GM12878 (cell line): ENCODE data around the gene CA7. TPM values are rescaled to one million over a fixed set of nuclear protein-coding genes. Genes with fewer than 3 reads are reported as not detected.

Experiments used
- BACH1 ChIP-seq: fragments of 450-650 bp; IDR thresholded peaks from 2 replicates; pipeline ENCODE4 v1.6.1; 2017; ENCODE audit warnings: mild to moderate bottlenecking, borderline replicate concordance
- BHLHE40 ChIP-seq, 2 experiments: fragments of 450-650 bp in 1 of 2; IDR thresholded peaks; 2 replicates each; pipeline ENCODE4 v1.6.1; 2011 to 2017; ENCODE audit warnings: low read depth in 2 of 2, borderline replicate concordance in 1 of 2, improper control_type of control experiment in 1 of 2, low read length in 1 of 2, mild to moderate bottlenecking in 1 of 2
- CBX3 ChIP-seq: fragments of 200-600 bp; sonication (generic); IDR thresholded peaks from 2 replicates; pipeline ENCODE4 v1.6.1; 2016; ENCODE audit warnings: low read depth, borderline replicate concordance
- E2F4 ChIP-seq: IDR thresholded peaks from 2 replicates; pipeline ENCODE4 v1.6.1; 2012; ENCODE audit warnings: low read depth, low read length, improper control_type of control experiment
- EZH2 ChIP-seq: IDR thresholded peaks from 2 replicates; pipeline ENCODE4 v1.6.1; 2012; ENCODE audit warnings: low read depth, mild to moderate bottlenecking, control low read depth, inconsistent platforms, low read length, borderline replicate concordance; ENCODE audit not compliant: control insufficient read depth
- KLF5 ChIP-seq: fragments of 450-650 bp; IDR thresholded peaks from 2 replicates; pipeline ENCODE4 v1.6.1; 2014; ENCODE audit warnings: mild to moderate bottlenecking; ENCODE audit not compliant: partially characterized antibody
- MAX ChIP-seq: IDR thresholded peaks from 2 replicates; pipeline ENCODE4 v1.6.1; 2012; ENCODE audit warnings: low read depth, low read length, improper control_type of control experiment
- MEF2B ChIP-seq: fragments of 450-650 bp; IDR thresholded peaks from 2 replicates; pipeline ENCODE4 v1.6.1; 2018; ENCODE audit warnings: mild to moderate bottlenecking, moderate library complexity; ENCODE audit not compliant: partially characterized antibody, poor library complexity, severe bottlenecking
- MTA3 ChIP-seq: IDR thresholded peaks from 2 replicates; pipeline ENCODE4 v1.6.1; 2012; ENCODE audit warnings: low read length, inconsistent platforms, borderline replicate concordance
- PKNOX1 ChIP-seq: fragments of 450-650 bp; IDR thresholded peaks from 2 replicates; pipeline ENCODE4 v1.6.1; 2016; ENCODE audit warnings: mild to moderate bottlenecking
- POU2F2 ChIP-seq: IDR thresholded peaks from 3 replicates; pipeline ENCODE4 v1.6.1; 2011; ENCODE audit warnings: low read depth, mild to moderate bottlenecking, low read length, borderline replicate concordance
- PRDM15 ChIP-seq: fragments of 450-650 bp; formaldehyde crosslinking; IDR thresholded peaks from 2 replicates; pipeline ENCODE4 v1.4.0; 2020; ENCODE audit warnings: mild to moderate bottlenecking, moderate library complexity
- SRF ChIP-seq, 2 experiments: IDR thresholded peaks; 2 replicates each; pipeline ENCODE4 v1.6.1; 2011; ENCODE audit warnings: low read depth in 2 of 2, low read length in 2 of 2, mild to moderate bottlenecking in 1 of 2, moderate library complexity in 1 of 2
- YBX1 ChIP-seq: fragments of 450-650 bp; IDR thresholded peaks from 2 replicates; pipeline ENCODE4 v1.6.1; 2016; ENCODE audit warnings: antibody characterized with exemption
- ZBTB40 ChIP-seq: fragments of 450-650 bp; IDR thresholded peaks from 2 replicates; pipeline ENCODE4 v1.6.1; 2016; ENCODE audit warnings: mild to moderate bottlenecking, moderate library complexity, borderline replicate concordance
- ZNF207 ChIP-seq: fragments of 450-650 bp; IDR thresholded peaks from 2 replicates; pipeline ENCODE4 v1.6.1; 2014; ENCODE audit warnings: antibody characterized with exemption, mild to moderate bottlenecking, borderline replicate concordance
- ZNF384 ChIP-seq: IDR thresholded peaks from 2 replicates; pipeline ENCODE4 v1.6.1; 2012; ENCODE audit warnings: low read depth, mild to moderate bottlenecking, low read length, improper control_type of control experiment, borderline replicate concordance
- ZNF622 ChIP-seq: fragments of 450-650 bp; IDR thresholded peaks from 2 replicates; pipeline ENCODE4 v1.6.1; 2017; ENCODE audit warnings: mild to moderate bottlenecking, inconsistent platforms
- polyA plus RNA-seq, 11 experiments: library from polyadenylated mRNA; depleted of rRNA in 4 of 11; unstranded in 6 of 11; stranded (reverse) in 5 of 11; fragments of >200 nt; fragmentation: Nextera tagmentation in 4 of 11; fragmentation: Illumina TruSeq in 1 of 11; extraction: Ambion mirVana in 4 of 11; extraction: Trizol in 1 of 11; gene quantifications; 1 replicate in 1 of 11; 2 replicates in 10 of 11; pipeline versions ENCODE4 v1.2.1 to v1.2.3, GENCODE V29; 2011 to 2016; ENCODE audit warnings: inconsistent platforms in 2 of 11, missing spikeins in 2 of 11, low read depth in 1 of 11
- total RNA-seq, 4 experiments: library from RNA; depleted of rRNA in 3 of 4; stranded (reverse); fragments of >200 nt in 3 of 4; fragmentation: Illumina TruSeq in 1 of 4; extraction: Trizol in 1 of 4; gene quantifications; 2 replicates each; pipeline versions ENCODE4 v1.2.1 to v1.2.3, GENCODE V29; 2013 to 2021

The CA7 gene
- total and polyA plus RNA-seq, 10 of the 15 experiments (the other 5 are each of a cell fraction or from before 2014, with no cell fraction given), result 0.04 TPM; not detected in 9

- TF ChIP-seq MEF2B (no peak), YBX1 (no peak), PKNOX1 (no peak), ZNF384 (no peak), ZBTB40 (no peak), KLF5 (peak; percentile 58), BHLHE40 (IDR thresholded peaks at IDR 0.05; ENCODE audit: borderline replicate concordance in 1 of 2, low read depth in 2 of 2, low read length in 1 of 2) (peak; percentile 21 to 77; a peak in 3 of 4 replicates), POU2F2 (no peak), ZNF622 (no peak), SRF (IDR thresholded peaks at IDR 0.05; ENCODE audit: low read depth in 2 of 2, low read length in 2 of 2) (no peak), MTA3 (no peak), EZH2 (no peak), PRDM15 (no peak), ZNF207 (no peak), MAX (no peak; the same call in 1 of the 2 replicates), BACH1 (peak; percentile 37; the same call in 1 of the 2 replicates), CBX3 (no peak), E2F4 (no peak)
Observed at GRCh38 chr16:66830422-66831404, 13.5 kb upstream of the CA7 start, which contains the start of gene NAE1 (continued).
